ENCODE measurements around the gene KCNG4.

DNA sequence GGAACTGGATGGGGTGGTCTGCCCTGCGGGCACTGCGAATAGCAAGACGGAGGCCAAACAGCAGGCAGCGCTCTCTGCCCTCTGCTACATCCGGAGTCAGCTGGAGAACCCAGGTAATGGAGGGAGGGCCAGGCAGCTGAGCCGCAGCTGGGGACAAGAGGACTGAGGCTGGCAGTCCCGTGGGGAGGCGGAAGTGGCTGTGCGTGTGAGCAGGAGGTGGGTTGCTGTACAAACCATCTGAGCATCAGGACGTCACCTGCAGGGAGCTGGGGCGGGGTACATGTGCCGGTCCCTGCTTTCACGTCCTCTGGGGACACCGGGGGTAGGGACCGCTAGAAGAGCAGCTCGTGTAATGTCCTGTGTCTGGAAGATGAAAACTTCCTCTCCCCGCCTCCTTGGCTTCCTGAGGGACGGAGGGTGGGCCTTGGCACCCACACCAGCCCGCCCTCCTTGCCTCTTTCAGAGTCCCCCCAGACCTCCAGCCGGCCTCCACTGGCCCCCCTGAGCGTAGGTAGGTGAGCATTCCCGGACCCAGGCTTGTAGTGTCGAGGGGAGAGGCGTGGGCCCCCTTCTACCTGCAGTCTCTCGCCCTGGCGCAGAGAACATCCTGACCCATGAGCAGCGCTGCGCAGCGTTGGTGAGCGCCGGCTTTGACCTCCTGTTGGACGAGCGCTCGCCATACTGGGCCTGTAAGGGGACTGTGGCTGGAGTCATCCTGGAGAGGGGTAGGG, 45.2 kb downstream of the KCNG4 start:
- no peak for TF ChIP-seq YY1 (IDR thresholded peaks at IDR 0.05; ENCODE audit: extremely low read depth, insufficient replicate concordance, low read depth, low read length)
- no peak for TF ChIP-seq ZBTB33 (IDR thresholded peaks at IDR 0.05; ENCODE audit: extremely low read depth, insufficient replicate concordance, low read length)
- TF ChIP-seq ELF1 (IDR thresholded peaks at IDR 0.05; ENCODE audit: borderline replicate concordance, low read depth): no peak

Measured in HCT116 (cell line).